GM19239 (cell line): Measurements from ENCODE around the gene LDAH.

Experiments used
- DNase-seq: peaks from one replicate; pipeline ENCODE4 v3.0.0; 2011; ENCODE audit warnings: low spot score; ENCODE audit not compliant: insufficient read length
- FAIRE-seq: peaks from 2 replicates; lab custom pipeline; 2011; peaks lifted over from hg19 to GRCh38; lab: Jason Lieb, UNC

The LDAH gene

GRCh38 chr2:20822535-20823490, at the start of gene LDAH:
Gene LDAH (minus strand): TSS chr2:20823101. CDS start chr2:20801463, 21,638 bp downstream.
- DNase-seq (peak; percentile 75), FAIRE-seq (peak; percentile 95)

- no peak for DNase-seq
- FAIRE-seq: no peak
Observed at GRCh38 chr2:20868377-20868776, 45.5 kb upstream of the LDAH start.

- FAIRE-seq: no peak
- no peak for DNase-seq
Observed at GRCh38 chr2:20862850-20863249, 39.9 kb upstream of the LDAH start.

- FAIRE-seq (no peak), DNase-seq (no peak)
Observed at GRCh38 chr2:20855456-20855855, 32.6 kb upstream of the LDAH start.

GRCh38 chr2:20852670-20853069, 29.8 kb upstream of the LDAH start:
- no peak for FAIRE-seq
- no peak for DNase-seq

- no peak for DNase-seq
- no peak for FAIRE-seq
Observed at GRCh38 chr2:20852139-20852538, 29.2 kb upstream of the LDAH start.

- DNase-seq (no peak), FAIRE-seq (no peak)
Observed at GRCh38 chr2:20844246-20844645, 21.3 kb upstream of the LDAH start.

GRCh38 chr2:20839052-20839451, 16.2 kb upstream of the LDAH start:
- FAIRE-seq: no peak
- DNase-seq: no peak

- no peak for DNase-seq
- no peak for FAIRE-seq
Observed at GRCh38 chr2:20838016-20838415, 15.1 kb upstream of the LDAH start.

- no peak for FAIRE-seq
- DNase-seq: no peak
Observed at GRCh38 chr2:20836521-20836920, 13.6 kb upstream of the LDAH start.

GRCh38 chr2:20834331-20834730, 11.4 kb upstream of the LDAH start:
- FAIRE-seq (no peak), DNase-seq (no peak)

- DNase-seq: no peak
- no peak for FAIRE-seq
Observed at GRCh38 chr2:20832606-20833005, 9.7 kb upstream of the LDAH start.

GRCh38 chr2:20829861-20830260, 7.0 kb upstream of the LDAH start:
- DNase-seq (no peak), FAIRE-seq (no peak)

GRCh38 chr2:20823917-20824316, 1.0 kb upstream of the LDAH start:
- no peak for DNase-seq
- no peak for FAIRE-seq

GRCh38 chr2:20818820-20819219, 4.1 kb downstream of the LDAH start:
- DNase-seq (no peak), FAIRE-seq (no peak)

- DNase-seq: no peak
- no peak for FAIRE-seq
Observed at GRCh38 chr2:20815216-20815615, 7.7 kb downstream of the LDAH start.

GRCh38 chr2:20812779-20813178, 10.1 kb downstream of the LDAH start:
- FAIRE-seq (peak; percentile 51), DNase-seq (no peak)

- DNase-seq (no peak), FAIRE-seq (peak; percentile 57)
Observed at GRCh38 chr2:20806286-20806685, 16.6 kb downstream of the LDAH start.

- DNase-seq: no peak
- FAIRE-seq: no peak
Observed at GRCh38 chr2:20803974-20804373, 18.9 kb downstream of the LDAH start.

GRCh38 chr2:20803226-20803682, 19.6 kb downstream of the LDAH start:
- DNase-seq (no peak), FAIRE-seq (no peak)

GRCh38 chr2:20797096-20797495, 25.8 kb downstream of the LDAH start:
- no peak for DNase-seq
- FAIRE-seq: no peak

- DNase-seq (no peak), FAIRE-seq (peak; percentile 52)
Observed at GRCh38 chr2:20796374-20796791, 26.5 kb downstream of the LDAH start.
